HG03342 (cell line): ENCODE data around the gene CCNK.

Experiments
- ATAC-seq: cut with Tn5 transposase; IDR thresholded peaks from one replicate; pipeline ENCODE4 v1.9.1; 2021; ENCODE audit warnings: mild to moderate bottlenecking, moderate library complexity; ENCODE audit not compliant: unreplicated experiment

CCNK gene

DNA sequence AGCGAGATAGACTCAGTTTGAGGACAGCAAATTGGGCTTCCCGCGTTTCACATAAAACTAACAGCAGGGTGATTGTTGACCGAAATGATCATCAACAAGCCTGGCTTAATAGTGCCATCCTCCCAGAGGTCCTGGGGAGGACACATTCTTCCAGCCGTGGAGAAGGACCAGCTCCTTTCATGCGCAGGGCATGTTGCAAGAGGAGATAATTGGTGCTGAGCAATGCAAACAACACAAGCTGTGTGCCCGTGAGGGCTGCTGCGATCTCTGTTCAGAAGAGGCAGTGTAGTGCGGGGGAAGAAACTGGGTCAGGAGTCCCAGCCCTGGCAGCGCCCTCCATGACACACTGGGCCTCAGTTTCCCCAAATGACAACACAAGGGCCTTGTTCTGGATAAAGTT, 68.5 kb downstream of the CCNK start:
- no peak for ATAC-seq

DNA sequence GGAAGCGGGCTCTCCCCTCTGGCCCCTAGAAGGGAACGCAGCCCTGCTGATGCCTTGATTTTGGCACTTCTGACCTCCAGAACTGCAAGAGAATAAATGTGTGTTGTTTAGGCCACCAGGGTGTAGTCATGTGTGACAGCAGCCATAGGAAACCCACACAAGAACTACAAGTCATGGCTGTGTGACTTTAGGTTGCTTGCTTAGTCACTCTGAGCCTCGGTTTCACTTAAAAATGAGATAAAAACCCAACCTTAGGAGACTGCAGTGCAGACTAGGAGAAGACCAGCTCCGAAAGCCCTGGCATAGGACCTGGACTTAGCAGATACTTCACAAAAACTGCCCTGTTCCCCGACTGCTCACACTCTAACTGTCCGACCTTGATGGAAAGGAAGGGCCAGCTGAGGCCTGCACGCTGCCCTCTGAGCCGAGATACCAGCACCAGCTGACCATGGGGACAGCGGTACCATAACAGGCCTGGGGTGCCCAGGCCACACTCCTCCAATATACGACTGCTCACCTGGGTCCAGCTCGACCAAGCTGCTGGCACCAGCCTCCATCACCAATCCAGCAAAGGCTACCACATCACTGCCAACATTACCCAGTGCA, 69.3 kb downstream of the CCNK start:
- ATAC-seq, result no peak

DNA sequence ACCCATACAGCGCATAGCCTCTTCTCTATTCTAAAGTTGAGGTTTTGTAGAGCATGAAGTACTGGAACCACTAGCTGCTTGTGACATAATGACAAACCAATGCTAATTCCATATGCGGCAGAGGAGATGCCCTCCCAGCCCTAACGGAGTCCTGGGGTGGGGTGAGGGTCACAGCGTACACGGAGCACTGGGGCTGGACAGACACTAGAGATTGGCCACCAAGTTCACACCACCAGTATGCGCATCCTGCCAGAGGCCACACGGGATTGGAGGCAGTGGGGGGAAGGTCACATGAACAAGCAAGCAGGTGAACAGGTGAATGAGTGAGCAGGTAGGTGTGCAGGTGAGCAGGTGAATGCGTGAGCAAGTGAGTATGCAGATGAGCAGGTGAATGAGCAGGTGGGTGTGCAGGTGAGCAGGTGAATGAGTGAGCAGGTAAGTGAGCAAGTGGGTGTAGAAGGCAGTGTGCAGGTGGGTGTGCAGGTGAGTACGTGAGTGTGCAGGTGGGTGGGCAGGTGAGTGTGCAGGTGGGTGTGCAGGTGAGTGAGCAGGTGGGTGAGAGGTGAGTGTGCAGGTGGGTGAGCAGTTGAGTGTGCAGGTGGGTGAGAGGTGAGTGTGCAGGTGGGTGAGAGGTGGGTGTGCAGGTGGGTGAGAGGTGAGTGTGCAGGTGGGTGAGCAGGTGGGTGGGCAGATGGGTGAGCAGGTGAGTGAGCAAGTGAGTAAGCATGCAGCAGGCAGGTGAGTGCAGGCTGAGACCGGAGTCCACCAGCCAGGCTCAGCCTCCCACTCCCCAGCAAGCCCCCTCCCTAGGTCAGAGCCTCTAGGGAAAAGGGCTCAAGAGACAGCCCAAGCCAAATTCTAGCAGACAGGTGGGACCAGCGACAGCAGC, 70.1 kb downstream of the CCNK start:
- ATAC-seq, result no peak

DNA sequence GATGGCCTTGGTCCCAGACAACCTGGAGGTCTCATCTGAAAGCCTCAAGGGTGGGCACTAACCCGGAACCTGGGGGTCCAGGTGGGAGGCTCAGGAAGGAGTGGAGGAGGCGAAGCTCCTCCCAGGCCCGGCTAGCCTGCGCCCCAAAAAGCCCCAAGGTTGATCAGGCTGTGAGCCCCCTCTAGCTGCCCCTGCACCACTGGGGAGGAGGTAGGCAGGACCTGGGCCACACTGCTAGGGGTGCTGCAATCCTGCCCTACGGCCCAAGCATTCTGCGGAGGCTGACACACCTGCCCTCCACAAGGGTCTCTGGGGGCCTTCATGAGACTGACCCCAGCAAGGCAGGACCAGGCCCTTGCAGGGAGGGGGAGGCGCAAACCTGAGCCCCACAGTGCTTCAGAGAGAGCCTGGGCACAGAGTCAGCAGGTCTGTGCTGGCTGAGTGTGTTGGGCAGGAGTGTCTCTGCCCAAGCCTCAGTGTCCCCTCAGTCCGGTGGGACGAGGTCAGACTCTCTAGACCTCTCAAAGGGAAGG, 70.9 kb downstream of the CCNK start:
- no peak for ATAC-seq

DNA sequence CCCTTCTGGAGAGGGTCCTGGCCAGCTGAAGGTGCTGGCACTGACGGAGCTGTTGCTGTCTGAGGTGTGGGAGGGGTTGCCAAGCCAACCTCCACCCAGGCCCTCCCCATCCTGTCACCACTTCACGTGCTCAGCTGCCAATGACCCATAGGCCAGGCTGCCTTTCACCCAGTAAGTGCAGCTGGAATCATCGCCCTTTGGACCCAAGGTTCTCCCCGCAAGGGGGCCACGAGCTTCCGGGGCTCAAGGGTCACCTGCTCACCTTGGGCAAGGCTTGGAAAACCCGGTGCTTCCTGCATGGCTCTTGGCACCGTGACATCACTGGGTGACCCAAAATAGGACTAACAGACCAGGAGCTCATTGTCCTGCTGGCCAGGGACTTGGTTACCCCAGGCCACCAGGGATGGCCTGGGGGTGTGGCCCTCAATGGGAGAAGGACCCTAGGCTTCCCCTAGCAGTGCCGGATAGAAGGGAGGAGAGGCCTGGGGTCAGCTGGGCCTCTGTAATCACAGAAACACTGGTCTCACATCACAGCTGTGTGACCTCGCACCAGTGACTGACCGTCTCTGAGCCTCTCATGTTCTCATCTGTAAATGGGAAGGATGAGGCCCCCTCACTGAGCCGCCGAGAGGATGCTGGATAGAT, 71.5 kb downstream of the CCNK start:
- no peak for ATAC-seq

DNA sequence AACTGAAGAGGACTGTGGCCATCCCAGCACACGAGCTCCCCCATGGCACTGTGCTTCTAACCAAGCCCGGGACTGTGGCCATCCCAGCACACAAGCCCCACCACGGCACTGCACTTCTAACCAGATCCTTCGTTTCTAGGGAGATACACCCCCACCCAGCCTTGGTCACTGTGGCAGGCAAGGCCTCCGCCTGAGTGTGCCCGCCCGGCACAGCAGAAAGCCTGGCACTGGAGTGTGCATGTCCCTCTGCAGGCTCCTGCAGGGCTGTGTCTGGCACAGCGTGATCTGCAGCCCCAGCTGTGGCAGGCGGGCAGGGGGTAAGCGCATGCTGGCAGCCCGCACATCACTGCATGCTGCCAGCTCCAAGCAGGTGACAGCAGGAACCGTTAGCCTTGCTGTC, 73.0 kb downstream of the CCNK start:
- ATAC-seq, result no peak

DNA sequence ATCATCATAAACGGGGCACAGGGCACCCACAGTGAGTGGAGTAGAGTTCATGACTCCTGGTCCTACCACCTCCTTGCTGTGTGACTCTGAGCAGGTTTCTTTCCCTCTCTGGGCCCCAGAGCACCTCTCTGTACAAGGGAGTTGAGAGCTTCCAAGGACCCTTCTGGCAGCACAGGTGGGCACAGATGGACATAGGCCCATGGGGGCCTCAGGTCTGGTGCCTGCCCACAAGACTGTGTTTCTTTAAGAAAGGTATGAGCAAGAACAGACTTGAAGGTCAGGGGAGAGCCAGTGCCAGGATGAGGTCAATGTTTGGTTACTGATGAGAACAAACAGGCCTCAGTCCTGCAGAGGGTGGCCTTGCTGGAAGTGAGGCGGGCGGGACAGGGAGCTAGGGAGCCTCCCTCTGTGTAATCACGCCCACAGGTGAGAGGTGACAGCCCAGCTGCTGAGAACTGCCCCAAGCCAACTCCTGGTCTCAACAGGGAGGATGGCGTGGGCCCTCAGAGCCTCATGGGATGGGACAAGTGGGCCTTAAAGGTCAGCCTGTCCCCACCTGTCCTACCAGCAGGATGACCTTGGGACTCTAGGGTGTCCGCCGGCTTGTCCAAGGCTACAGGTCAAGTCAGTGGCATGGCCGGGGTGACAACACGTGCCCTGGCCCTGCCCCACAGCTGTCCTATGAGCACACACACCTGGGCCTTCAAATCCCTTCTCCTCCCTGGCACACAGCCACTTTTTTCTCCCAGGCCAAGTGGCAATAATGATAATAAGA, 73.7 kb downstream of the CCNK start:
- ATAC-seq, result no peak

- ATAC-seq, result no peak
Measured at GRCh38 chr14:99556134-99556791, 75.1 kb downstream of the CCNK start.

DNA sequence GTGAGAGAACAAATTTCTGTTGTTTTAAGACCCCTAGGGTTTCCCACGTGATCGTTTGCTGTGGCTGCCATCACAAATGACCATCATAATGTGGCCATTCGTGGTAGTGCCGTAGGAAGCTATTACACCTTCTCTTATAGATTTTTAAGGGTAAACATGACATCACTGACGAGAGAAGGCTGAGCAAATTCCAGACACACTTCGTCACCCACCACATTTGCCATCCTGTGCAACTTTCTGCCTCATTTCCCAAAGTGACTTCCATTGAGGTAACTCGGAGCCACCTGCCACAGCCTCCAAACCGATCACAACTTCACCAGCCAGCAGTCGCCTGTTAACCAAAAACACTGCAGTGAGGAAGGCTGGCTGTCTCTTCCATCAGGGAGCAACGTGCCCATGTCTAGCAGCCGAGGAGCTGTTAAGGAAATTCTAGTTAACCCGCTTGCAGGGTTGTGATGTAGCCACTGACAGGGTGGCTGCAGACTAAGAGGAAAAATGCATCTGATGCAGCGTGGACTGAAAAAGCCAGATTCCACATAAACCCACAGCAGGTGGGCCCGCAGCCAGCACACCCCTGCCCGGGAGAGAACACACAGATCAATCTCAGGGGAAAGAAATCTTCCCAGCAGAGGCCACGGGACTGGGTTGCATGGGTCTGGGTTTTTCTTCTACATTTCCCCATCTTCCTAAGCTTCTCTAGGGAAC, 78.2 kb downstream of the CCNK start:
- ATAC-seq, result no peak

DNA sequence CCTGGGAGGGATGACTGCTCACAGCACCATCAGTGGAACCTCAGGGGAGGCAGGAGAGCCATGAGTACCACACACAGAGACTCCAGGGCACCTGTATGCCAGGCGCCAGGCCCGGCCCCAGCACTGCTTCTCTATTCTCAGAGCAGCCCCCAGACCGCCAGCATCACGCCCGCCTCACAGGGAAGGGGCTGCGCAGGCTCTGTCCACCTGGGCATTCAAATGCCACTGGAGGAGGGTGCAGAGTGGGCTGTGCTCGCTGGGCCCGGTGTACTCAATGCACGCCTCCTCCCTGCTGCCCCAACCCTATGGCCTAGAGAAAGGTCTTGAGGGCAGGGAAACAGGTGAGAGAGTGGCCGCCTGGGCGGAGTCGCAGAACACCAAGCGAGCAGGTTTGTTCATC, 79.2 kb downstream of the CCNK start:
- no peak for ATAC-seq

- no peak for ATAC-seq
Measured at GRCh38 chr14:99560922-99561683, 79.9 kb downstream of the CCNK start.

DNA sequence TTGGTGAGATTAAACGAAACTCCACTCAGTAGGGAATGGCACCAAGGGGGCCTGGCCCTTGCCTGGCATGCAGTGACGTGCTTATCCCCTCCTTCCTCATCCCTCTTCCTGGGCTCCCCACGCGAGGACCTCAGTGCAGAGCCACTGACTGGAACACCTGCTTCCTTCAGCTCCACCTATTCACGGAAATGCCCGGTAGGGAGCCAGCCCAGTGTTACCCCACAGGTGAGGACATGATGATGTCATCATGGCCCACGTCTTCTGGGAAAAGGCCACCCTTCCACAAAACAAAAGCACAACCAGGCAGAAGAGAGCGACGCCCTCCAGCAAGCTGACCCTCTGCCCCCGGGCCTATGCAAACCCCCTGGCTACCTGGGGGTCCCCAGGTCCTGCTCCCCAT, 80.7 kb downstream of the CCNK start:
- ATAC-seq, result no peak
